ENCODE results near the gene SNRPE. TPM values are rescaled to one million over a fixed set of nuclear protein-coding genes. Genes with fewer than 3 reads are reported as not detected.

SNRPE gene
- total and polyA plus RNA-seq, 9 of the 15 experiments (the other 6 are each of a cell fraction or from before 2014, with no cell fraction given) = 216 to 1,893 (median 487) TPM

- intact Hi-C loops (cut with micrococcal nuclease) (no loop called here), in situ Hi-C loops (cut with MboI) (no loop called here)
- Histone ChIP-seq H3K27me3 (ENCODE audit: control insufficient read depth in 2 of 2, insufficient read depth in 2 of 2, low read length in 2 of 2) (peaks cover 6 to 10% of the 10 kb centered on the region in 2 experiments; a peak in 2 of 5 replicates), H3K4me3 (no peak overlapping the region), H3K4me1 (replicated peaks in 1 of 2; ENCODE audit: control insufficient read depth in 2 of 2, insufficient read depth in 2 of 2, low read length in 2 of 2) (no peaks in the 10 kb centered on the region), H3K4me2 (ENCODE audit: insufficient read depth, low read length) (no peak overlapping the region), H3K9ac (ENCODE audit: insufficient read depth in 1 of 2, low read depth in 2 of 2, low read length in 2 of 2) (no peak overlapping the region), H2AFZ (ENCODE audit: low read depth, low read length) (no peak overlapping the region), H3K9me3 (replicated peaks; ENCODE audit: control insufficient read depth, insufficient read depth, low read depth, low read length) (no peaks in the 10 kb centered on the region), H4K20me1 (replicated peaks; ENCODE audit: control insufficient read depth, insufficient read depth, low read length) (no peaks in the 10 kb centered on the region), H3K9me1 (ENCODE audit: control insufficient read depth, insufficient read depth, low read length) (no peaks in the 10 kb centered on the region), H3K79me2 (ENCODE audit: control insufficient read depth, insufficient read depth, low read length) (no peaks in the 10 kb centered on the region), H3K36me3 (ENCODE audit: control insufficient read depth, insufficient read depth, low read length) (no peaks in the 10 kb centered on the region), H3K27ac (ENCODE audit: extremely low read depth, low read depth, low read length) (no peak overlapping the region)
- no peak for FAIRE-seq
- CTCF ChIA-PET (ENCODE audit: low intra/inter-chr PET ratio) = no interaction called here
- POLR2A ChIA-PET = no interaction called here
- ATAC-seq = no peak
- no TSS peak for BruUV-seq (replicated peaks)
- TF ChIP-seq ELF1 (tag; IDR thresholded peaks at IDR 0.05) = no peak
- TF ChIP-seq YBX1 (IDR thresholded peaks at IDR 0.05) = no peak
- TF ChIP-seq NCOA1 (IDR thresholded peaks at IDR 0.05; ENCODE audit: low read depth) = no peak
- no peak for TF ChIP-seq ZNF316 (IDR thresholded peaks at IDR 0.05)
- 0 out of 2 replicates have a peak, but pooled peaks have one; percentile 15 for TF ChIP-seq CEBPB (tag; IDR thresholded peaks at IDR 0.05)
- no peak for DNase-seq (ENCODE audit: extremely low read depth in 1 of 4, low spot score in 3 of 4)
- WGBS (ENCODE audit: insufficient coverage, low coverage, missing lambda C conversion rate) = 7% methylated on average over 3 of the region's 3 CpGs
Observed at GRCh38 chr1:203914292-203914691, 52.9 kb downstream of the SNRPE start.

- no peaks in the 10 kb centered on the region for H3K9me1 ChIP-seq (ENCODE audit: control insufficient read depth, insufficient read depth, low read length)
- CTCF ChIA-PET (ENCODE audit: low intra/inter-chr PET ratio) = no interaction called here
- FAIRE-seq (no peak), ATAC-seq (no peak), DNase-seq (ENCODE audit: extremely low read depth in 1 of 4, low spot score in 3 of 4) (no peak)
- H3K36me3 ChIP-seq (ENCODE audit: control insufficient read depth, insufficient read depth, low read length) = no peaks in the 10 kb centered on the region
- no peaks in the 10 kb centered on the region for H3K9me3 ChIP-seq (replicated peaks; ENCODE audit: control insufficient read depth, insufficient read depth, low read depth, low read length)
- H3K79me2 ChIP-seq (ENCODE audit: control insufficient read depth, insufficient read depth, low read length) = no peaks in the 10 kb centered on the region
- H3K27me3 ChIP-seq (ENCODE audit: control insufficient read depth in 2 of 2, insufficient read depth in 2 of 2, low read length in 2 of 2) = peaks cover 3 to 10% of the 10 kb centered on the region in 2 experiments; a peak in 2 of 5 replicates
- no peak overlapping the region for H3K4me2 ChIP-seq (ENCODE audit: insufficient read depth, low read length)
- intact Hi-C loops (cut with micrococcal nuclease) = no loop called here
- POLR2A ChIA-PET = no interaction called here
- H3K4me1 ChIP-seq (replicated peaks in 1 of 2; ENCODE audit: control insufficient read depth in 2 of 2, insufficient read depth in 2 of 2, low read length in 2 of 2) = no peaks in the 10 kb centered on the region
- no TSS peak for BruUV-seq (replicated peaks)
- H4K20me1 ChIP-seq (replicated peaks; ENCODE audit: control insufficient read depth, insufficient read depth, low read length) = no peaks in the 10 kb centered on the region
- H3K4me3 ChIP-seq = no peak overlapping the region
- H3K27ac ChIP-seq (ENCODE audit: extremely low read depth, low read depth, low read length) = no peak overlapping the region
- in situ Hi-C loops (cut with MboI) = no loop called here
- no peak overlapping the region for H3K9ac ChIP-seq (ENCODE audit: insufficient read depth in 1 of 2, low read depth in 2 of 2, low read length in 2 of 2)
- no peak overlapping the region for H2AFZ ChIP-seq (ENCODE audit: low read depth, low read length)
- WGBS (ENCODE audit: insufficient coverage, low coverage, missing lambda C conversion rate) = 3% methylated on average over 3 of the region's 3 CpGs
- TF ChIP-seq FOXK2 (conservative IDR thresholded peaks at IDR 0.05 in 1 of 2, IDR thresholded peaks at IDR 0.05 in 1 of 2; ENCODE audit: low read depth in 2 of 2) (no peak), SETDB1 (IDR thresholded peaks at IDR 0.05; ENCODE audit: low read length) (no peak), ZBTB40 (IDR thresholded peaks at IDR 0.05) (no peak), ZBTB40 (CRISPR knock-in tag; IDR thresholded peaks at IDR 0.05) (no peak), ZNF696 (CRISPR knock-in tag; conservative IDR thresholded peaks at IDR 0.05) (no peak)
Observed at GRCh38 chr1:203915811-203916210, 54.4 kb downstream of the SNRPE start.

Data from K562 (cell line).